Hepatocyte (in vitro differentiated cells): ENCODE measurements around the gene DAPK2. TPM values are rescaled to one million over a fixed set of nuclear protein-coding genes. Genes with fewer than 3 reads are reported as not detected.

Experiments used
- DNase-seq: peaks from one replicate; pipeline ENCODE4 v3.0.0-alpha.2; 2016; ENCODE audit warnings: low spot score
- H2AFZ ChIP-seq: fragments of 200-600 bp; sonication (generic); 2 replicates; pipeline ENCODE4 v1.6.0; 2016; ENCODE audit warnings: antibody characterized with exemption, mild to moderate bottlenecking
- H3K27ac ChIP-seq: fragments of 200-600 bp; sonication (generic); 2 replicates; pipeline ENCODE4 v1.5.1; 2016; ENCODE audit warnings: mild to moderate bottlenecking
- H3K27me3 ChIP-seq: fragments of 200-600 bp; sonication (generic); 2 replicates; pipeline ENCODE4 v1.6.1; 2016
- H3K36me3 ChIP-seq: fragments of 200-600 bp; sonication (generic); replicated peaks from 2 replicates; pipeline ENCODE4 v1.5.1; 2016; ENCODE audit warnings: low read depth; ENCODE audit not compliant: insufficient read depth
- H3K4me1 ChIP-seq: fragments of 200-600 bp; sonication (generic); 2 replicates; pipeline ENCODE4 v1.5.1; 2016; ENCODE audit warnings: mild to moderate bottlenecking, moderate library complexity; ENCODE audit not compliant: insufficient read depth
- H3K4me2 ChIP-seq: fragments of 200-600 bp; sonication (generic); 2 replicates; pipeline ENCODE4 v1.6.0; 2016
- H3K4me3 ChIP-seq: fragments of 200-600 bp; sonication (generic); 2 replicates; pipeline ENCODE4 v1.5.1; 2016; ENCODE audit warnings: mild to moderate bottlenecking
- H3K79me2 ChIP-seq: fragments of 200-600 bp; sonication (generic); 2 replicates; pipeline ENCODE4 v1.6.0; 2017; ENCODE audit warnings: mild to moderate bottlenecking
- H3K9me2 ChIP-seq: fragments of 200-600 bp; sonication (generic); replicated peaks from 2 replicates; pipeline ENCODE4 v1.6.0; 2017; ENCODE audit warnings: mild to moderate bottlenecking; ENCODE audit not compliant: insufficient read depth
- H3K9me3 ChIP-seq: fragments of 200-600 bp; sonication (generic); 2 replicates; pipeline ENCODE4 v1.5.1; 2016; ENCODE audit warnings: low read depth, mild to moderate bottlenecking
- H4K20me1 ChIP-seq: fragments of 200-600 bp; sonication (generic); 2 replicates; pipeline ENCODE4 v1.6.0; 2016; ENCODE audit warnings: mild to moderate bottlenecking; ENCODE audit not compliant: insufficient read depth, poor library complexity, severe bottlenecking
- CTCF ChIP-seq: fragments of 200-600 bp; sonication (generic); IDR thresholded peaks from 2 replicates; pipeline ENCODE4 v1.5.1; 2016; ENCODE audit warnings: antibody characterized with exemption, mild to moderate bottlenecking; ENCODE audit not compliant: poor library complexity
- EZH2 ChIP-seq: fragments of 200-600 bp; sonication (generic); IDR thresholded peaks from 2 replicates; pipeline ENCODE4 v1.6.1; 2016; ENCODE audit warnings: antibody characterized with exemption, mild to moderate bottlenecking, borderline replicate concordance
- EZH2phosphoT487 ChIP-seq: fragments of 200-600 bp; sonication (generic); IDR thresholded peaks from one replicate; pipeline ENCODE4 v1.6.1; 2018; ENCODE audit warnings: antibody characterized with exemption, mild to moderate bottlenecking, low read depth, moderate library complexity; ENCODE audit not compliant: unreplicated experiment, severe bottlenecking
- WGBS: methylation state at CpG from one replicate; pipeline ENCODE4 v1.1.6; 2016; ENCODE audit warnings: low lambda C conversion rate; ENCODE audit errors: missing lambda C conversion rate; 5-methylcytosine and 5-hydroxymethylcytosine counted together
- polyA plus RNA-seq: library from polyadenylated mRNA; unstranded; fragments of >200 nt; fragmentation: Nextera tagmentation; extraction: Ambion mirVana; gene quantifications from 2 replicates; pipeline ENCODE4 v1.2.1, GENCODE V29; 2016
- total RNA-seq: library from RNA; depleted of rRNA; stranded (reverse); fragments of >200 nt; gene quantifications from 2 replicates; pipeline ENCODE4 v1.2.3, GENCODE V29; 2014

Gene DAPK2
- total and polyA plus RNA-seq, 2 experiments from 2014 or later = 4.9 to 5.1 TPM

GRCh38 chr15:63987796-63988378, 58.4 kb downstream of the DAPK2 start:
- 84% methylated on average over 4 of the region's 4 CpGs for WGBS
- no peaks in the 10 kb centered on the region for H4K20me1 ChIP-seq
- no peaks in the 10 kb centered on the region for H3K27me3 ChIP-seq

GRCh38 chr15:63986751-63987341, 59.4 kb downstream of the DAPK2 start:
- no peaks in the 10 kb centered on the region for H3K79me2 ChIP-seq
- DNase-seq = no peak
- H3K9me2 ChIP-seq = no peaks in the 10 kb centered on the region
- no peak overlapping the region for H2AFZ ChIP-seq
- TF ChIP-seq EZH2 = no peak
- peaks cover 7% of the 10 kb centered on the region for H3K4me1 ChIP-seq
- no peaks in the 10 kb centered on the region for H3K36me3 ChIP-seq
- H3K27ac ChIP-seq = no peak overlapping the region
- H3K4me3 ChIP-seq = no peak overlapping the region
- no peak overlapping the region for H3K4me2 ChIP-seq
- no peaks in the 10 kb centered on the region for H3K27me3 ChIP-seq
- no peaks in the 10 kb centered on the region for H3K9me3 ChIP-seq
- H4K20me1 ChIP-seq = no peaks in the 10 kb centered on the region
- WGBS = 93% methylated on average over 3 of the region's 3 CpGs

More at GRCh38 chr15:63987796-63988378, 58.4 kb downstream of the DAPK2 start:
- Histone ChIP-seq H3K4me1 (peaks cover 7% of the 10 kb centered on the region), H2AFZ (no peak overlapping the region), H3K36me3 (no peaks in the 10 kb centered on the region), H3K4me3 (no peak overlapping the region), H3K9me2 (no peaks in the 10 kb centered on the region), H3K27ac (peak overlapping the region; percentile 54), H3K79me2 (no peaks in the 10 kb centered on the region), H3K4me2 (no peak overlapping the region), H3K9me3 (no peaks in the 10 kb centered on the region)
- DNase-seq = no peak
- TF ChIP-seq EZH2phosphoT487 = no peak
- no peak for TF ChIP-seq EZH2
- TF ChIP-seq CTCF = no peak

GRCh38 chr15:63986185-63986680, 60.1 kb downstream of the DAPK2 start:
- peaks cover 7% of the 10 kb centered on the region for H3K4me1 ChIP-seq
- WGBS = 92% methylated on average over 6 of the region's 6 CpGs
- no peak overlapping the region for H3K4me3 ChIP-seq
- H3K4me2 ChIP-seq = no peak overlapping the region
- no peaks in the 10 kb centered on the region for H4K20me1 ChIP-seq
- H3K9me2 ChIP-seq = no peaks in the 10 kb centered on the region
- no peaks in the 10 kb centered on the region for H3K79me2 ChIP-seq
- H3K27ac ChIP-seq = no peak overlapping the region
- no peaks in the 10 kb centered on the region for H3K36me3 ChIP-seq
- no peak for DNase-seq
- TF ChIP-seq EZH2 (no peak), CTCF (no peak), EZH2phosphoT487 (no peak)
- H2AFZ ChIP-seq = no peak overlapping the region
- no peaks in the 10 kb centered on the region for H3K9me3 ChIP-seq
- no peaks in the 10 kb centered on the region for H3K27me3 ChIP-seq
